RPMI8226 (cell line): Measurements from ENCODE around the gene FOXD4L6.
"Not testable (repeated sequence)": the region's sequence is repeated elsewhere in the genome, so short reads cannot be mapped to it uniquely, and the experiment has no call there.

Experiments
- DNase-seq: peaks from one replicate; pipeline ENCODE4 v3.0.0-alpha.2; 2015

Gene FOXD4L6

GRCh38 chr9:41098759-41099158 lies 29.7 kb downstream of the FOXD4L6 start:
- not testable (repeated sequence) for DNase-seq

- not testable (repeated sequence) for DNase-seq
Measured at GRCh38 chr9:41095060-41095459, 33.4 kb downstream of the FOXD4L6 start.

GRCh38 chr9:41094010-41094773 lies 34.3 kb downstream of the FOXD4L6 start:
- DNase-seq, result not testable (repeated sequence)

- not testable (repeated sequence) for DNase-seq
Measured at GRCh38 chr9:41090922-41091321, 37.6 kb downstream of the FOXD4L6 start.

- DNase-seq, result not testable (repeated sequence)
Measured at GRCh38 chr9:41090386-41090785, 38.1 kb downstream of the FOXD4L6 start.

GRCh38 chr9:41088450-41089059 lies 39.9 kb downstream of the FOXD4L6 start:
- DNase-seq, result not testable (repeated sequence)

GRCh38 chr9:41087929-41088328 lies 40.6 kb downstream of the FOXD4L6 start:
- DNase-seq, result not testable (repeated sequence)

- DNase-seq, result not testable (repeated sequence)
Measured at GRCh38 chr9:41087157-41087780, 41.2 kb downstream of the FOXD4L6 start.

GRCh38 chr9:41086685-41087084 lies 41.8 kb downstream of the FOXD4L6 start:
- DNase-seq, result not testable (repeated sequence)

- peak; percentile 3 for DNase-seq
Measured at GRCh38 chr9:41086215-41086614, 42.3 kb downstream of the FOXD4L6 start.

- not testable (repeated sequence) for DNase-seq
Measured at GRCh38 chr9:41082358-41082757, 46.1 kb downstream of the FOXD4L6 start.

GRCh38 chr9:41079464-41079863 lies 49.0 kb downstream of the FOXD4L6 start:
- not testable (repeated sequence) for DNase-seq

GRCh38 chr9:41077586-41077985 lies 50.9 kb downstream of the FOXD4L6 start:
- DNase-seq, result not testable (repeated sequence)
